Endothelial cell of umbilical vein (primary cell): ENCODE measurements around the gene MASP1. TPM values are rescaled to one million over a fixed set of nuclear protein-coding genes. Genes with fewer than 3 reads are reported as not detected.

ENCODE experiments used
- BruUV-seq: library from RNA; stranded (reverse); fragments of 400-500 nt; replicated peaks from 2 replicates; lab custom pipeline; 2021; lab: Mats Ljungman, UMichigan
- CTCF ChIA-PET: fragments of 300-600, 350-600 bp; sonication (Branson Sonifier 250); formaldehyde crosslinking; loops from one replicate; lab custom pipeline; 2021; ENCODE audit warnings: antibody characterized with exemption, inconsistent platforms; lab: Charles Lee
- POLR2A ChIA-PET: fragments of 300-600, 350-600 bp; sonication (Branson Sonifier 250); formaldehyde crosslinking; loops from one replicate; lab custom pipeline; 2021; ENCODE audit warnings: antibody characterized with exemption, inconsistent platforms; lab: Charles Lee
- DNase-seq: peaks from one replicate; pipeline ENCODE4 v3.0.0-alpha.2; 2011; ENCODE audit warnings: low read depth, low spot score
- FAIRE-seq: peaks from 2 replicates; lab custom pipeline; 2011; peaks lifted over from hg19 to GRCh38; lab: Jason Lieb, UNC
- H2AFZ ChIP-seq: 2 replicates; pipeline ENCODE4 v1.6.0; 2012; ENCODE audit warnings: low read depth, low read length, control low read depth, inconsistent platforms
- H3K27ac ChIP-seq: 2 replicates; pipeline ENCODE4 v1.5.1; 2011; ENCODE audit warnings: low read depth, mild to moderate bottlenecking, control low read depth, low read length, moderate library complexity; ENCODE audit not compliant: insufficient read depth
- H3K27me3 ChIP-seq, 2 experiments: 2 replicates each; pipeline versions ENCODE4 v1.6.0 to v1.6.1; 2011; ENCODE audit warnings: low read length in 2 of 2, mixed read lengths in 1 of 2; ENCODE audit not compliant: control insufficient read depth in 2 of 2, insufficient read depth in 2 of 2
- H3K36me3 ChIP-seq, 2 experiments: 2 replicates in 1 of 2; 3 replicates in 1 of 2; pipeline ENCODE4 v1.5.1; 2011; ENCODE audit warnings: low read length in 2 of 2, mild to moderate bottlenecking in 1 of 2, moderate library complexity in 1 of 2; ENCODE audit not compliant: control insufficient read depth in 2 of 2, insufficient read depth in 2 of 2; ENCODE audit errors: extremely low read depth in 1 of 2
- H3K4me1 ChIP-seq: 3 replicates; pipeline ENCODE4 v1.5.1; 2011; ENCODE audit warnings: mild to moderate bottlenecking, low read length; ENCODE audit not compliant: control insufficient read depth, insufficient read depth; ENCODE audit errors: extremely low read depth
- H3K4me2 ChIP-seq: 2 replicates; pipeline ENCODE4 v1.6.1; 2011; ENCODE audit warnings: low read length, control low read depth, mixed read lengths; ENCODE audit not compliant: insufficient read depth
- H3K4me3 ChIP-seq, 3 experiments: fragments of 200-600 bp in 1 of 3; sonication (generic), shearing (Covaris generic) in 1 of 3; replicated peaks in 1 of 3; 2 replicates each; pipeline ENCODE4 v1.5.1; 2011 to 2016; ENCODE audit warnings: control low read depth in 3 of 3, low read length in 3 of 3, mild to moderate bottlenecking in 2 of 3, inconsistent platforms in 1 of 3, low read depth in 1 of 3, moderate library complexity in 1 of 3; ENCODE audit not compliant: insufficient read depth in 1 of 3
- H3K79me2 ChIP-seq: 2 replicates; pipeline ENCODE4 v1.6.0; 2012; ENCODE audit warnings: low read length, inconsistent platforms; ENCODE audit not compliant: control insufficient read depth, insufficient read depth
- H3K9ac ChIP-seq: replicated peaks from 2 replicates; pipeline ENCODE3; 2011; ENCODE audit warnings: low read length, control low read depth; ENCODE audit not compliant: insufficient read depth; ENCODE audit errors: extremely low read depth
- H3K9me1 ChIP-seq: replicated peaks from 3 replicates; pipeline ENCODE4 v1.6.0; 2011; ENCODE audit warnings: mild to moderate bottlenecking, low read length; ENCODE audit not compliant: control insufficient read depth, insufficient read depth; ENCODE audit errors: extremely low read depth
- H3K9me3 ChIP-seq: replicated peaks from 2 replicates; pipeline ENCODE4 v1.5.1; 2012; ENCODE audit warnings: low read length, inconsistent platforms; ENCODE audit not compliant: control insufficient read depth, insufficient read depth
- H4K20me1 ChIP-seq: replicated peaks from 2 replicates; pipeline ENCODE3; 2011; ENCODE audit warnings: mild to moderate bottlenecking, low read length; ENCODE audit not compliant: control insufficient read depth, insufficient read depth; ENCODE audit errors: extremely low read depth
- EZH2 ChIP-seq: IDR thresholded peaks from 2 replicates; pipeline ENCODE4 v1.6.1; 2012; ENCODE audit warnings: borderline replicate concordance, low read depth, mild to moderate bottlenecking, moderate library complexity, low read length, inconsistent platforms; ENCODE audit not compliant: severe bottlenecking
- FOS ChIP-seq: IDR thresholded peaks from 2 replicates; pipeline ENCODE4 v1.6.1; 2011; ENCODE audit warnings: mild to moderate bottlenecking, low read length, moderate library complexity, borderline replicate concordance; ENCODE audit not compliant: insufficient read depth
- GATA2 ChIP-seq: IDR thresholded peaks from 2 replicates; pipeline ENCODE4 v1.7.0; 2011; ENCODE audit warnings: low read depth, mild to moderate bottlenecking, moderate library complexity, mixed read lengths, low read length; ENCODE audit not compliant: insufficient read length, insufficient read depth
- JUN ChIP-seq: IDR thresholded peaks from 2 replicates; pipeline ENCODE4 v1.6.1; 2011; ENCODE audit warnings: borderline replicate concordance, low read depth; ENCODE audit not compliant: insufficient read length, insufficient read depth
- MYC ChIP-seq: IDR thresholded peaks from one replicate; pipeline ENCODE4 v1.6.1; 2011; ENCODE audit warnings: mild to moderate bottlenecking, low read depth, low read length
- POLR2A ChIP-seq: IDR thresholded peaks from 2 replicates; pipeline ENCODE4 v1.6.1; 2012; ENCODE audit warnings: low read depth, mild to moderate bottlenecking, control low read depth, low read length
- POLR2AphosphoS5 ChIP-seq: IDR thresholded peaks from 2 replicates; pipeline ENCODE4 v1.6.1; 2012; ENCODE audit warnings: low read depth, mild to moderate bottlenecking, control low read depth, low read length, moderate library complexity; ENCODE audit not compliant: insufficient read depth
- dilution Hi-C: fragments of 300-500 bp; cut with MboI; formaldehyde crosslinking; loops from one replicate; pipeline ENCODE4 v1.15.0; 2019; ENCODE audit warnings: low sequenced_read_pairs; ENCODE audit not compliant: extremely low pct_ligation_motif_present
- intact Hi-C: fragments of 100-400 bp; cut with micrococcal nuclease; formaldehyde crosslinking; loops from one replicate; pipeline ENCODE4 v1.10.0; 2022
- polyA plus RNA-seq, 4 experiments: library from polyadenylated mRNA; depleted of rRNA in 3 of 4; stranded (reverse) in 3 of 4; unstranded in 1 of 4; fragments of >200 nt; gene quantifications; 2 replicates each; pipeline versions ENCODE4 v1.2.1 to v1.2.3, GENCODE V29; 2011 to 2012; ENCODE audit warnings: missing spikeins in 1 of 4
- total RNA-seq: library from RNA; stranded (reverse); gene quantifications from 2 replicates; pipeline ENCODE4 v1.2.3, GENCODE V29; 2021
- TF ChIP-seq, protein P1 (sequence below): IDR thresholded peaks from 2 replicates; pipeline ENCODE4 v1.6.1; 2011; ENCODE audit not compliant: insufficient read depth, insufficient read length
- TF ChIP-seq, protein P2 (sequence below), 2 donors: IDR thresholded peaks; 1 replicate in 1 of 2; 2 replicates in 1 of 2; pipeline ENCODE4 v1.5.1; 2011; ENCODE audit warnings: low read length in 2 of 2, mild to moderate bottlenecking in 2 of 2, moderate library complexity in 2 of 2, control low read depth in 1 of 2, inconsistent platforms in 1 of 2, low read depth in 1 of 2; ENCODE audit not compliant: insufficient read depth in 1 of 2; ENCODE audit errors: extremely low read depth in 1 of 2

The MASP1 gene
- total and polyA plus RNA-seq, 2 donors (not counting 3 experiments of a cell fraction or from before 2014, with no cell fraction given) = 0.31 to 0.50 TPM

DNA sequence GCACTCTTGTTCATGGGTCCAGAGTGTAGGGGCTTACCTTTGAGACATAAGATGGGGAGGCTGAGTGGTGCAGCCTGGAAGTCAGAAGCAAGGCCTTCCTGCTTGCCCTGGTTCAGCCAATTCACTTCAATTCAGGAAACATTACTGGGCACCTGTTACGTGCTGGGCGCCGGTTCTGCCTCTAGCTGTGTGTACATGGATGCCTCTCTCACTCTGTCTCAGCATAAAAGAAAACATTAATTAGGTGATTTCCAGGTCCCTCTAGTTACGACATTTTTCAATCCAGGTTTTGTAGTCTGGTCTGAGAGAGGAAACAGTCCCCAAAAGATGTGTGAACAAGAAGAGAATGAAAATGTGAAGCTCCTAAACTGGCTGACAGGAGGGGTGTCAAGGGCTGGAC, 93.0 kb downstream of the MASP1 start:
- DNase-seq = no peak
- FAIRE-seq = no peak
- Histone ChIP-seq H2AFZ (no peak overlapping the region), H3K4me3 (no peak overlapping the region), H3K4me2 (no peak overlapping the region), H4K20me1 (no peaks in the 10 kb centered on the region), H3K4me1 (no peaks in the 10 kb centered on the region), H3K36me3 (no peaks in the 10 kb centered on the region), H3K27ac (no peak overlapping the region), H3K9me1 (no peaks in the 10 kb centered on the region), H3K27me3 (peaks cover 0 to 6% of the 10 kb centered on the region in 2 experiments), H3K79me2 (no peaks in the 10 kb centered on the region), H3K9ac (no peak overlapping the region), H3K9me3 (no peaks in the 10 kb centered on the region)
- dilution Hi-C loops = no loop called here
- POLR2A ChIA-PET = no interaction called here
- BruUV-seq = no TSS peak
- intact Hi-C loops = no loop called here
- TF ChIP-seq, protein P1, sequence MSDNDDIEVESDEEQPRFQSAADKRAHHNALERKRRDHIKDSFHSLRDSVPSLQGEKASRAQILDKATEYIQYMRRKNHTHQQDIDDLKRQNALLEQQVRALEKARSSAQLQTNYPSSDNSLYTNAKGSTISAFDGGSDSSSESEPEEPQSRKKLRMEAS = no peak
- no peak for TF ChIP-seq FOS
- no peak for TF ChIP-seq POLR2A
- TF ChIP-seq JUN = no peak
- no peak for TF ChIP-seq EZH2
- TF ChIP-seq GATA2 = no peak
- TF ChIP-seq POLR2AphosphoS5 = no peak
- TF ChIP-seq MYC = no peak
- TF ChIP-seq, protein P2, sequence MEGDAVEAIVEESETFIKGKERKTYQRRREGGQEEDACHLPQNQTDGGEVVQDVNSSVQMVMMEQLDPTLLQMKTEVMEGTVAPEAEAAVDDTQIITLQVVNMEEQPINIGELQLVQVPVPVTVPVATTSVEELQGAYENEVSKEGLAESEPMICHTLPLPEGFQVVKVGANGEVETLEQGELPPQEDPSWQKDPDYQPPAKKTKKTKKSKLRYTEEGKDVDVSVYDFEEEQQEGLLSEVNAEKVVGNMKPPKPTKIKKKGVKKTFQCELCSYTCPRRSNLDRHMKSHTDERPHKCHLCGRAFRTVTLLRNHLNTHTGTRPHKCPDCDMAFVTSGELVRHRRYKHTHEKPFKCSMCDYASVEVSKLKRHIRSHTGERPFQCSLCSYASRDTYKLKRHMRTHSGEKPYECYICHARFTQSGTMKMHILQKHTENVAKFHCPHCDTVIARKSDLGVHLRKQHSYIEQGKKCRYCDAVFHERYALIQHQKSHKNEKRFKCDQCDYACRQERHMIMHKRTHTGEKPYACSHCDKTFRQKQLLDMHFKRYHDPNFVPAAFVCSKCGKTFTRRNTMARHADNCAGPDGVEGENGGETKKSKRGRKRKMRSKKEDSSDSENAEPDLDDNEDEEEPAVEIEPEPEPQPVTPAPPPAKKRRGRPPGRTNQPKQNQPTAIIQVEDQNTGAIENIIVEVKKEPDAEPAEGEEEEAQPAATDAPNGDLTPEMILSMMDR (IDR thresholded peaks at IDR 0.05; ENCODE audit: extremely low read depth in 1 of 2, insufficient read depth in 1 of 2, low read depth in 1 of 2, low read length in 2 of 2) = no peak
- CTCF ChIA-PET = interaction anchor here (2.0 kb wide), 1 partner anchor 22 kb away, joined by 5 read pairs; no protein-coding TSS in a partner anchor
